GM19452 (cell line): ENCODE data around the gene OR2W1.

Source experiments
- ATAC-seq: cut with Tn5 transposase; IDR thresholded peaks from one replicate; pipeline ENCODE4 v1.9.1; 2021; ENCODE audit not compliant: unreplicated experiment

Gene OR2W1

GRCh38 chr6:29045075-29045474 lies at the start of gene OR2W1:
OR2W1 (minus strand) TSS chr6:29045175; CDS start chr6:29045175, 0 bp downstream.
- no peak for ATAC-seq

- no peak for ATAC-seq
These were observed 48.0 kb upstream of the OR2W1 start for GRCh38 chr6:29092957-29093356.

GRCh38 chr6:29087213-29087612 lies 42.2 kb upstream of the OR2W1 start, which contains the start of gene OR2B3:
OR2B3 (minus strand) TSS chr6:29087313; CDS start chr6:29087248, 65 bp downstream.
- no peak for ATAC-seq

- ATAC-seq, result no peak
These were observed 37.5 kb upstream of the OR2W1 start for GRCh38 chr6:29082457-29082856.

GRCh38 chr6:29081312-29081711 lies 36.3 kb upstream of the OR2W1 start:
- no peak for ATAC-seq

GRCh38 chr6:29079203-29079602 lies 34.2 kb upstream of the OR2W1 start:
- ATAC-seq, result no peak

- ATAC-seq, result no peak
These were observed 27.1 kb upstream of the OR2W1 start for GRCh38 chr6:29071831-29072723.

- no peak for ATAC-seq
These were observed 6.7 kb upstream of the OR2W1 start for GRCh38 chr6:29051680-29052079.

GRCh38 chr6:29035951-29036350 lies 9.0 kb downstream of the OR2W1 start:
- ATAC-seq, result no peak

GRCh38 chr6:29028821-29029220 lies 16.2 kb downstream of the OR2W1 start:
- ATAC-seq, result no peak

GRCh38 chr6:29025927-29026585 lies 18.9 kb downstream of the OR2W1 start:
- ATAC-seq, result no peak

- no peak for ATAC-seq
These were observed 23.5 kb downstream of the OR2W1 start for GRCh38 chr6:29021434-29021833.

- no peak for ATAC-seq
These were observed 25.3 kb downstream of the OR2W1 start for GRCh38 chr6:29019629-29020028.

GRCh38 chr6:29017428-29017802 lies 27.6 kb downstream of the OR2W1 start:
- ATAC-seq, result no peak

GRCh38 chr6:29016559-29017427 lies 28.2 kb downstream of the OR2W1 start:
- peak; percentile 81 for ATAC-seq

GRCh38 chr6:29014729-29015608 lies 30.0 kb downstream of the OR2W1 start:
- no peak for ATAC-seq

- ATAC-seq, result no peak
These were observed 33.7 kb downstream of the OR2W1 start for GRCh38 chr6:29011276-29011734.

- no peak for ATAC-seq
These were observed 35.6 kb downstream of the OR2W1 start for GRCh38 chr6:29009358-29009757.

- no peak for ATAC-seq
These were observed 36.9 kb downstream of the OR2W1 start for GRCh38 chr6:29008089-29008488.
